ENCODE results near the gene SNX8.
"Not testable (repeated sequence)": the region's sequence is repeated elsewhere in the genome, so short reads cannot be mapped to it uniquely, and the experiment has no call there.

DNA sequence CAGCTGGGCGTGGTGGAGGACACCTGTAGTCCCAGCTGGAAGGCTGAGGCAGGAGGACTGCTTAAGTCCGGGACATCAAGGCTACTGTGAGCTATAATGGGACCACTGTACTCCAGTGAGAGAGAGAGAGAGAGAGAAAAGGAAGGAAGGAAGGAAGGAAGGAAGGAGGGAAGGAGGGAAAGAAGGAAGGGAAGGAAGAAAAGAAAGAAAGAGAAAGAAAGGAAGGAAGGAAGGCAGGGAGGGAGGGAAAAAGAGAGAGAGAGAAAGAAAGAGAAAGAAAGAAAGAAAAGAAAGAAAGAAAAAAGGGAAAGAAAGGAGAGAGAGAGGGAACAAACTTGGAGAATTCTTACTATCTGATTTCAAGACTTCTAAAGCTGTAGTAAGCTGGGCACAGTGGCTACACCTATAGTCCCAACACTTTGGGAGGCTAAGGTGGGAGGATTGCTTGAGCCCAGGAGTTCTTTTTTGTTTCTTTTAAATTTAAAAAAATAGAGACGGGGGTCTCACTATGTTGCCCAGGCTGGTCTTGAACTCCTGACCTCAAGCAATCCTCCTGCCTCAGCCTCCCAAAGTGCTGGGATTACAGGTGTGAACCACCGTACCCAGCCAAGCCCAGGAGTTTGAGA is 18.5 kb upstream of the SNX8 start:
- not testable (repeated sequence) for TF ChIP-seq POLR2AphosphoS5 (IDR thresholded peaks at IDR 0.05)
- TF ChIP-seq, protein P1, sequence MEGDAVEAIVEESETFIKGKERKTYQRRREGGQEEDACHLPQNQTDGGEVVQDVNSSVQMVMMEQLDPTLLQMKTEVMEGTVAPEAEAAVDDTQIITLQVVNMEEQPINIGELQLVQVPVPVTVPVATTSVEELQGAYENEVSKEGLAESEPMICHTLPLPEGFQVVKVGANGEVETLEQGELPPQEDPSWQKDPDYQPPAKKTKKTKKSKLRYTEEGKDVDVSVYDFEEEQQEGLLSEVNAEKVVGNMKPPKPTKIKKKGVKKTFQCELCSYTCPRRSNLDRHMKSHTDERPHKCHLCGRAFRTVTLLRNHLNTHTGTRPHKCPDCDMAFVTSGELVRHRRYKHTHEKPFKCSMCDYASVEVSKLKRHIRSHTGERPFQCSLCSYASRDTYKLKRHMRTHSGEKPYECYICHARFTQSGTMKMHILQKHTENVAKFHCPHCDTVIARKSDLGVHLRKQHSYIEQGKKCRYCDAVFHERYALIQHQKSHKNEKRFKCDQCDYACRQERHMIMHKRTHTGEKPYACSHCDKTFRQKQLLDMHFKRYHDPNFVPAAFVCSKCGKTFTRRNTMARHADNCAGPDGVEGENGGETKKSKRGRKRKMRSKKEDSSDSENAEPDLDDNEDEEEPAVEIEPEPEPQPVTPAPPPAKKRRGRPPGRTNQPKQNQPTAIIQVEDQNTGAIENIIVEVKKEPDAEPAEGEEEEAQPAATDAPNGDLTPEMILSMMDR (IDR thresholded peaks at IDR 0.05) = not testable (repeated sequence)
